NT2/D1 (cell line): ENCODE results near the gene SIDT1.

Source experiments
- SUZ12 ChIP-seq: IDR thresholded peaks from 2 replicates; pipeline ENCODE4 v1.6.1; 2011; ENCODE audit not compliant: insufficient read length, insufficient read depth; ENCODE audit errors: extremely low read depth
- YY1 ChIP-seq: IDR thresholded peaks from 2 replicates; pipeline ENCODE4 v1.6.1; 2011; ENCODE audit not compliant: insufficient read length, insufficient read depth
- ZNF274 ChIP-seq: IDR thresholded peaks from 2 replicates; pipeline ENCODE4 v1.6.1; 2011; ENCODE audit warnings: mild to moderate bottlenecking, low read depth, low read length

GRCh38 chr3:113557374-113557773 is 25.0 kb downstream of the SIDT1 start:
- no peak for TF ChIP-seq ZNF274
- TF ChIP-seq SUZ12 = no peak
- no peak for TF ChIP-seq YY1
